Right forelimb (tissue), 1 donor: ENCODE measurements around the gene CHCHD6.
A peak's percentile ranks its signal among the peaks of the same experiment; 100 is the strongest.

Source experiments
- DNase-seq: peaks from one replicate; pipeline ENCODE4 v3.0.0-alpha.2; 2018

CHCHD6 gene

GRCh38 chr3:126998320-126998719 is 294.3 kb downstream of the CHCHD6 start:
- no peak for DNase-seq

GRCh38 chr3:126998728-126999127 is 294.7 kb downstream of the CHCHD6 start:
- no peak for DNase-seq

- no peak for DNase-seq
Measured at GRCh38 chr3:126999383-126999782, 295.3 kb downstream of the CHCHD6 start.

GRCh38 chr3:127000119-127000518 is 296.1 kb downstream of the CHCHD6 start:
- peak; percentile 73 for DNase-seq

- DNase-seq, result no peak
Measured at GRCh38 chr3:127000761-127001160, 296.7 kb downstream of the CHCHD6 start.

- DNase-seq, result no peak
Measured at GRCh38 chr3:127001486-127002194, 297.6 kb downstream of the CHCHD6 start.

- peak; percentile 95 for DNase-seq
Measured at GRCh38 chr3:127002195-127003174, 298.4 kb downstream of the CHCHD6 start.

GRCh38 chr3:127003175-127003555 is 299.1 kb downstream of the CHCHD6 start:
- DNase-seq, result no peak

- DNase-seq, result no peak
Measured at GRCh38 chr3:127003601-127004280, 299.7 kb downstream of the CHCHD6 start.

- no peak for DNase-seq
Measured at GRCh38 chr3:127004641-127005397, 300.8 kb downstream of the CHCHD6 start.

GRCh38 chr3:127005864-127006500 is 301.9 kb downstream of the CHCHD6 start:
- no peak for DNase-seq

GRCh38 chr3:127006781-127007436 is 302.9 kb downstream of the CHCHD6 start:
- no peak for DNase-seq

GRCh38 chr3:127008236-127008635 is 304.2 kb downstream of the CHCHD6 start:
- no peak for DNase-seq

GRCh38 chr3:127009531-127009930 is 305.5 kb downstream of the CHCHD6 start:
- no peak for DNase-seq
